Amniotic epithelial cell (primary cell): ENCODE data around the gene PRIM1.
"Not testable (repeated sequence)": the region's sequence is repeated elsewhere in the genome, so short reads cannot be mapped to it uniquely, and the experiment has no call there.

Source experiments
- DNase-seq: peaks from one replicate; pipeline ENCODE4 v3.0.0-alpha.2; 2010; ENCODE audit warnings: low read depth

Gene PRIM1

DNA sequence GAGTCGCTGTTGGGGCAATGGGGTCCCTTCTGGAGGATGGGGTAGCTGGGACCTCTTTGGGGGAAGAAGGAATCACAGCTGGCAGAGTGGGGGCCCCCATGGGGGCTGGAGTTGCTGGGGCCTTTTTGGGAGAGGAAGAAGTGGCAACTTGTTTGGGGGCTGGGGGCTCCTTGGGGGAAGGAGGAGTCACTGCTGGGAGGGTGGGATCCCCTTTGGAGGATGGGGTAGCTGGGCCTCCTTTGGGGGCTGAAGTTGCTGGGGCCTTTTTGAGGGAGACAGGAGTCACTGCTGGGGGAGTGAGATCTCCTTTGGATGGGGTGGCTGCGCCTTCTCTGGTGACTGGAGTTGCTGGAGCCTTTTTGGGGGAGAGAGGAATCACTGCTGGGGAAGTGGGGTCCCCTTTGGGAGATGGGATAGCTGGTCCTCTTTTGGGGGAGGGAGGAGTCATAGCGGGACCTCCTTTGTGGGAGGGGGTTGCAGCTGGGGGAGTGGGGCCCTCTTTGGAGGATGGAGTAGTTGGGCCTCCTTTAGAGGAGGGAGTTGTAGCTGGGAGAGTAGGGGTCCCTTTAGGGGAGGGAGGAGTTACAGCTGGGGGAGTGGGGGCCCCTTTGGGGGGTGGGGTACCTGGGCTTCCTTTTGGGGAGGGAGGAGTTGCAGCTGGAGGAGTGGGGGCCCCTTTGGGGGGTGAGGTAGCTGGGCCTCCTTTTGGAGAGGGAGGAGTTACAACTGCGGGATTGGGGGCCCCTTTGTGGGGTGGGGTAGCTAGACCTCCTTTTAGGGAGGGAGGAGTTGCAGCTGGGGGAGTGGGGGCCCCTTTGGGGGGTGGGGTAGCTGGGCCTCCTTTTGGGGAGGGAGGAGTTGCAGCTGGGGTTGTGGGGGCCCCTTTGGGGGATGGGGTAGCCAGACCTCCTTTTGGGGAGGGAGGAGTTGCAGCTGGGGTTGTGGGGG, 34.9 kb downstream of the PRIM1 start:
- no peak for DNase-seq

DNA sequence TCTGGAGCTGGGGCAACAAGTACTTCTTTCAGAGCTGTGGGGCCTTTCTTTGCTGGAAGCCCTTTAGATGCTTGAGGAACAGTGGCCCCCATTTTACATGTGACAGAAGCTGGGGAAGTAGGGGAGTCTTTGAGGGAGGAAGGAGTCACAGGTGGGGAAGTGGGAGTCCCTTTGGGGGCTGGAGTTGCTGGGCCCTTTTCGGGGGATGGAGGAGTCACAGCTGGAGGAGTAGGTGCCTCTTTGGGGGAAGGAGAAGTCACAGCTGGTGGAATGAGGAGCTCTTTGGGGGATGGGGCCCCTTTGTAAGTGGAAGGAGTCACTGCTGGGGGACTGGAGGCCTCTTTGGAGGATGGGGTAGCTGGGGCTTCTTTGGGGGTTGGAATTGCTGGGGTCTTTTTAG, 35.7 kb downstream of the PRIM1 start:
- DNase-seq = no peak

DNA sequence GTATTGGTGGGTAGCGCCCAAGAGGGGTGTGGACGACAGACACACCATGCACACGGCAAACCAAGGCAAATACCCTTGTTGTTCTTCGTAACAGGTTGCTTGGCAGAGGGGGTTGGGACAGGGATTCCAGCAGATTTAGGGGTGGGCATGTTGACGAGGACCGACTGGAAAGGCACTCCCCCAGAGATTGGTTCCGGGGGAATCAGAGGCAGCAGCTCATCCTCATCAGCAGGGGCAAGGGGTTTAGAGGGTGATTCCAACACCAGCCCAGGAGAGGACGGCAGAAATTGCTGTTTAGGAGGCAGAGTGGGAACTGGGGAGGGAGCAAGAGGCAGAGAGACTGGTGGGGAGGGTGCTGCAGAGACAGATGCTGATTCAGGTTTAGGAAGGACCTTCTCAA, 36.3 kb downstream of the PRIM1 start:
- DNase-seq = no peak

DNA sequence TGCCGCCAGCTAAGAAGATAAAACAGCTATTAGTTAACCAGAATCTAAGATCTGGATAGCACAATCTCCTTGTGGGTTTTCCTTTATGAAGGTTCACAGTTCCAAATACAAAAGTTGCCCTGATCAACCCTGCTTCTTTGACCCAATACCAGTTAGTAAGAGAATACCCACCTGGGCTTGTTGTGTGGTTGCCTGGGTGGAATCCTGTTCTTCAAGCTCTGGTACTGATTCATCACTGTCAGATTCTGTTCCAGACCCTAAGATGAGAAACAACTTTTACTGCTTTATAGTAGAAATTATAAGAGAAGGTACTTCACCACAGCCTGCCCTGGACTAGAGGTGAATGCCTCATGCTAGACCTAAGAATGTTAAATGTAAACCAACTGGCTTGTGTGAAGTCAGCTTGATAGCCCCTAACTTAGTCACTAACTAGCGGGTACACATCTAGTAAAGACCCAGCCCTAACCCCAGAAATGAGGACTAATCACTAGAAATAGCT, 37.6 kb downstream of the PRIM1 start:
- no peak for DNase-seq

DNA sequence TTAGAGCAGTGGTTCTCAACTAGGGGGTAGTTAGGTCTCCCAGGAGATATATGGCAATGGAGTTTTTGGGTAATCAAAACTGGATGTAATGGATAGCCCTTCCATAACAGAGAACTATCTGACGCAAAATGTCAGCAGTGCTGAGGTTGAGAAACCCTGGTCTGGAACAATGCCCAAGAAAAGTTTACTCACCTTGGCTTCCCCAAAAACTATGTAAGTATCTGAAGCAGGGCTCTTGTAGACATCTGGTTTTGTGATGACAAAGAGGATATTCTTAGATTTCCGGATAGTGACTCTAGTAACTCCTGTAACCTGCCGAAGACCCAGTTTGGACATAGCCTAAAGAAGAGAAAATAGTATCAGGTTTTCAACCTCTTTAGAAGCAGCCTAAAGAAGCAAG, 38.8 kb downstream of the PRIM1 start:
- DNase-seq = no peak

DNA sequence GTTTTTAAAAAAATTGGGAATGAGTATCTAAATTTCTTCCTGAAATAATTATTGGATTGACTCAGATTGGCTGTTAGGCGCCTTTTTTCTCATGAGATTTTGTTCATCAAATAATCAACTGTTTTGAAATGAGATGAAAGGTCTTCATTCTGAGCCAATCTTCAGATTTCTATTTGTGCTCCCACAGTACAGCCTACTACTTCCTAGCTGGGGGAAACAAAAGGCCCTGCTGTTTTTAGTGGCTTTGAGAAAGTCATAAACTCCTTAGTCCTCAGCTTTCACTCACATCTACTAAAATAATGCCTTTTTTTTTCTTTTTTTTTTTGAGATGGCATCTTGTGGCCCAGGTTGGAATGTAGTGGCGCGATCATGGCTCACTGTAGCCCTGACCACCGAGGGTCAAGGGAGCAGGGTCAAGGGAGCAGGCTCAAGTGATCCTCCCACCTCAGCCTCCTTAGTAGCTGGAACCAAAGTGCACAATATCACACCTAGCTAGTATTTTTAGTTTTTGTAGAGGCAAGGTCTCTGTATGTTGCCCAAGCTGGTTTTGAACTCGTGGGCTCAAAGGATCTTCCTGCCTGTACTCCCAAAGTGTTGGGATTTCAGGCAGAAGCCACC, 42.3 kb downstream of the PRIM1 start:
- no peak for DNase-seq

DNA sequence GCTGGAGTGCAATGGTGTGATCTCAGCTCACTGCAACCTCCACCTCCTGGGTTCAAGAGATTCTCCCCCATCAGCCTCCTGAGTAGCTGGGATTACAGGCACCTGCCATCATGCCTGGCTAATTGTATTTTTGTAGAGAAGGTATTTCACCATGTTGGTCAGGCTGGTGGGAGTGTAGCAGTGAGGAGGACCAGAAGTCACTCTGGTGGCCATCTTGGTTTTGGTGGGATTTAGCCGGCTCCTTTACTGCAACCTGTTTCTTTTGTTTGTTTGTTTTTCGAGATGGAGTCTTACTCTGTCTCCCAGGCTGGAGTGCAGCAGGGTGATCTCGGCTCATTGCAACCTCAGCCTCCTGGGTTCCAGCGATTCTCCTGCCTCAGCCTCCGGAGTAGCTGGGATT, 47.6 kb downstream of the PRIM1 start:
- DNase-seq = not testable (repeated sequence)

DNA sequence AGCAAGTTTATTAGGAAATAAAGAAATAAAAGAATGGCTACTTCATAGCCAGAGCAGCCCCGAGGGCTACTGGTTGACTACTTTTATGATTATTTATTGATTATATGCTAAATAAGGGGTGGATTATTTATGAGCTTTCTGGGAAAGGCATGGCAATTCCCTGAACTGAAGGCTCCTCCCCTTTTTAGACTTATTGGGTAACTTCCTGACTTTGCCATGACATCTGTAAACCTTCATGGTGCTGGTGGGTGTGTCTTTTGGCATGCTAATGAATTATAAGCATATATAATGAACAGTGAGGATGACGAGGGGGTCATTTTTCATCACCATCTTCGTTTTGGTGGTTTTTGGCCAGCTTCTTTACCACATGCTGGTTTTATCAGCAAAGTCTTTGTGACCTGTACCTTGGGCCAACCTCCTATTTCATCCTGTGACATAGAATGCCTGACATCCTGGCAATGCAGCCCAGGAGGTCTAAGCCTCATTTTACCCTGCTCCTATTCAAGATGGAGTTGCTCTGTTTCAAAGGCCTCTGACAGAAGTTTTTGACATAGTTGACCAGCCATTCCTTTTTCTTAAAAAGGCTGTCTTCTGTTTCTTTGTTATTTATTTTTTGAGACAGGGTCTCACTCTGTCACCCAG, 53.0 kb downstream of the PRIM1 start:
- DNase-seq = no peak

DNA sequence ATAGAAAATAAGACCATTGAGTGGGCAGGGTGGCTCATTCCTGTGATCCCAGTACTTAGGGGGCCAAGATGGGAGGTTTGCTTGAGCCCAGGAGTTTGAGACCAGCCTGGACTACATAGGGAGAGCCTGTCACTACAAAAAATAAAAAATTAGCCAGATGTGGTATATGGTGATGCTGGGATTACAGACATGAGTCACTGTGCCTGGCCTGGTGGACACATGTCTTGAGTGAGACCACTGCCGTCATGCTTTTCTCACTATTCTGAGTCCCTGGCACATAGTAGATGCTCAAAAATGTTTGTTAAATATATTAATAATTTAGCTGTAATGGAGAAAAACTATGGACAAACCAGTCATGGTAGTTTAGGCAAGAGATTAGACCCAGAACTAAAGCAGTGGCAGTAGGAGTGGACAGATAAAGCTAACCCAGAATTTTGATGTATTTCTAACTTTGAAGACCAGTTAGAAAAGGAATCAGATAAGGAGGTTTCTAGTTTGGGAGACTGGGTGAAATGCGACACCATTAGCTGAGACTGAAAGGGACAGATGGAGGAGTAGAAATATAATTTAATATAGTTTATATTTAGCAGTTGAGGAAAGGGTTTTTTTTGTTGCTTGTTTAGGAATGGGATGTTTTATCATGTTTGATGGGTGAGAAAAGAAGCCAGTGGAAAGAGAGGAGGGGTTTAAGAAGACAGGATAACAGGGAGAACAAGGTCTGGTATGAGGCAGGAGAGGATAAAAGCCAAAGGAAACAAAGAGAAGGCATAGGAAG, 56.6 kb downstream of the PRIM1 start:
- DNase-seq = no peak

DNA sequence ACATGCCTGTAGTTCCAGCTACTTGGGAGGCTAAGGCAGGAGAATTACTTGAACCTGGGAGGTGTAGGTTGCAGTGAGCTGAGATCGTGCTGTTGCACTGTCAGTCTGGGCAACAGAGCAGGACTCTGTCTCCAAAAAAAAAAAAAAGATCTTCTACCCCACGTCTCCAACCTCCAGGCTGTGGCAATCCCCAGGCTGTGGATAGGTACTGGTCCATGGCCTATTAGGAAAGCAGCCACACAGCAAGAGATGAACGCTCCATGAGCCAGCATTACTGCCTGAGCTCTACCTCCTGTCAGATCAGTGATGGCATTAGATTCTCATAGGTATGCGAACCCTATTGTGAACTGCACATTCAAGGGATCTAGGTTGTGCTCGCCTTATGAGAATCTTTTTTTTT, 58.0 kb downstream of the PRIM1 start:
- no peak for DNase-seq

DNA sequence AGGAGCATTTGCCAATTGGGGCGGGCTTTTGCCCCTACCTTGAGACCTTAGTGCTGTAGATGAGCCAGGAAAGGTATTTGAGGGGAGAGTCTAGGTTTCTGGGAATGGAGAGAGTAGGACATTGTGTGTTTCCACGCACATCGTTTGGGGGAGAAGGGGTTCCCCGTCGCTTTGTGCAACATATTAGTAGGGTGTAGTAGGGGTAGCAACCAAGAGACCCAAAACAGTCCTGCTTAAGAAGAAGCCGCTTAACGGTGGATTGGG, 63.3 kb downstream of the PRIM1 start:
- no peak for DNase-seq

DNA sequence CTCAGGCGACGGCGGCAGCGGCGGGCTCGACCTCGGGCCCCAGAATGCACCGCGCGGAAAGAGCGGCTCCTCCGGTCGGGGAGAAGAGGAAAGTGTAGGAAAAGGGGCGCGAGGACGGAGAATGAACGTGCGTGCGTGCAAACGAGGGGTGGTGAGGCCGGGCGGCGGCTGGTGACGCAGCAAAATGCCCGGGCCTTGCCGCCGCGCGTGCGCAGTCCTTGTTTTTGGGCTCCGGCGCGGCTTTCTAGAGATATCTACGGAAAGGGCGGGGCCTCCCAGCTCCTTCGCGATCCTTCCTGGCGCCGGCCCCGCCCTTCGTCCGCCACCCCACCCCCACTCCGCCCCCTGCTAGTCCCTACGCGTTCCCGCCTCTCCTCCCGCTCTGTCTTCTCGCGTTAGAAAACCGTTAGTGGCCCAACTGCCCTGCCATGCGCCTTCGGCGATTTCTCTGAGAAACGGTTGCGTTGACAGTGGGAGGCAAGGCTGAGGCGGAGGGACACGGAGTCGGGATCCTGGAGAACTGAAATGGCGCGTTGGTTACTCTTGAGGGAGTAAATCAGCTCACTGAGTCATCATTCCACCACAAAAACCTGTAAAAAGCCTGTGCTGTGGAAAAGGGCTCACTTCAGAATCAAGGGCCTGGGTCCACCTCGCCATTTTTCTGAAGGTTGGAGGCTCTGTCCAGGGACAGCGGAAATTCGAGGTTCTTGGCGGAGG, 63.8 kb downstream of the PRIM1 start, which contains the start of gene PTGES3:
Gene PTGES3 (minus strand): TSS at position 156 of the 717 bp plus-strand sequence. CDS start 285 bp downstream, outside the sequence.
- DNase-seq = peak; percentile 94

DNA sequence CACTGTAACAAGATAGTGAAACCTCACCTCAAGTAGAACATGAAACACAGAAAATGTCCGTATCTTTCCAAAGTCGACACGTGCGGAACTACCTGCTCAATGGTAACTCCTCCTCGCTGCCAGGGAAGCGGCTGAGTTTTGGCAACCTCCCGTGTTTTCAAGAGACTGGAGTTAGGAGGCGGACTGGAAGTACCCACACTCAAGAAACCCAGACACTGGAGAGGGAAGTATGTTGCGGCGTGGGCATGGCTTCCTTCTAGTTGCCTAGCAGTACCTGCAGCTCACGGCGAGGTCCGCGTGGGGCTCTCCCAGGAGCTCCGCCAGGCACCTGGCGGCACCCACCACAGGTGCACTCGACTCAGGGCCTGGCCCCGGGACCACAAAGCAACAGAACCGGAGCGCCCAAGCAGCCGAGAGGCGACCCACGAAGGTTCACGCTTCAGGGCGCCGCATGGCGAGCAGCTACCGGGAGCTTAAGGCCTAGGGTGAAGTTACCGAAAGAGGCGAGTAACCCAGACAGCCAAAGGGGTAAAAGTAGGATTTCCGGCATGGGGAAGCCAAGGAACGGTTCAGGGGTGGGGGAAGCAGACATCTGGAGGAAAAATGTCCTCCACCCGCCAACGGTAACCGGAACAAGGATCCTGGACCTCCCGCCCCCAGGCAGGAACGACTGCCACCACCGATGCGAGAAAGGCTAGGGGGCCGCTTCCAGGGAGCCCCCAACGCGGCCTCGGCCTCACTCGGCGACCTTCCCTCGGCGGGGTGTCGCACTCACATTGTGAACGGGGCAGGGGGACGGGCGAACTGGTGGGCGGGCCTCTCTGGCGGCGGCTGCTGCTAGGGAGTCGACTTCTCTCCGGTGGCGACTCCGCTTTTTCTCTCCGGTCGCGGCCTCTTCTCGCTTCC, 64.6 kb downstream of the PRIM1 start:
- DNase-seq = peak; percentile 47

DNA sequence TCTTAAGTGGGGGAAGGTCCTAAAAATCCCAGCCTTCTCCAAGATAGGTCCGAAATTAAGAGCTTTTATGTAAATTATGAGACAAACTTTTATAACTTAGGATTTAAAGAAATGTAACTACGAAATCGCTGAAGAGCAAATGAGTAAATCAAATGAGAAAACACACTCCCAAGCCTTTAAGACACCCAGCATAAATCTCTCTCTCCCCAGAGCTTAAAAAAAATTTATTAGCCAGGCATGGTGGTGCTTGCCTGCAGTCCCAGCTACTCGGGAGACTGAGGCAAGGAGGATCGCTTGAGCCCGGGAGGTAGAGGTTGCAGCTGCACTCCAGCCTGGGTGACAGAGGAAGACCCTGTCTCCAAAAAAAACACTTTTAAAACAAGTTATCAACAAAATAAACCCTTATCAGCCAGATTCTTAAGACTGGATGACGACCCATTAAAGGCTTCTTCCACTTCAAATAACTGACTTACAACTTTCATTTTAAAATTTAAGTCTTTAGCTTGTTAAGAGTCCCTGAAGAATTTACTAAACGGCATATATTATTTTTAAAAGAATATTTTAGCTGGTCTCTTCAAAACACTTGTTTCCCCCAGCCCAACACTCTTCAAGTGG, 67.3 kb downstream of the PRIM1 start:
- DNase-seq = no peak

DNA sequence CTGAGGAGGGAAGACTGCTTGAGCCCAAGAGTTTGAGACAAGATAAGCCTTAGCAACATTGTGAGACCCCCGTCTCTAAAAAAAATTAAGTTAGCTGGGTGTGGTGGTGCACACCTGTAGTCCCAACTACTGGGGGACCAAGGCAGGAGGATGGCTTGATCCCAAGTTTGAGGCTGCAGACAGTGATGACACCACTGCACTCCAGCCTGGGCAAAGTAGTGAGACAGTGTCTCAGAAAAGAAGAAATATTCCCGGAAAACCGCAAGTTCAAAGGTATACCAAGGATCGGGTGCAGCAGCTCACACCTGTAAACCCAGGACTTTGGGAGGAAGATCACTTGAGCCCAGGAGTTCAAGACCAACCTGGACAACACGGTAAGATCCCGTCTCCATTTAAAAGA, 69.8 kb downstream of the PRIM1 start:
- DNase-seq = no peak
